ENCODE results near the gene FOXQ1. TPM values are rescaled to one million over a fixed set of nuclear protein-coding genes. Genes with fewer than 3 reads are reported as not detected.

The FOXQ1 gene
- total and polyA plus RNA-seq, 2 of the 13 experiments (the other 11 are each of a cell fraction or from before 2014, with no cell fraction given): 35.2 to 39.8 TPM

DNA sequence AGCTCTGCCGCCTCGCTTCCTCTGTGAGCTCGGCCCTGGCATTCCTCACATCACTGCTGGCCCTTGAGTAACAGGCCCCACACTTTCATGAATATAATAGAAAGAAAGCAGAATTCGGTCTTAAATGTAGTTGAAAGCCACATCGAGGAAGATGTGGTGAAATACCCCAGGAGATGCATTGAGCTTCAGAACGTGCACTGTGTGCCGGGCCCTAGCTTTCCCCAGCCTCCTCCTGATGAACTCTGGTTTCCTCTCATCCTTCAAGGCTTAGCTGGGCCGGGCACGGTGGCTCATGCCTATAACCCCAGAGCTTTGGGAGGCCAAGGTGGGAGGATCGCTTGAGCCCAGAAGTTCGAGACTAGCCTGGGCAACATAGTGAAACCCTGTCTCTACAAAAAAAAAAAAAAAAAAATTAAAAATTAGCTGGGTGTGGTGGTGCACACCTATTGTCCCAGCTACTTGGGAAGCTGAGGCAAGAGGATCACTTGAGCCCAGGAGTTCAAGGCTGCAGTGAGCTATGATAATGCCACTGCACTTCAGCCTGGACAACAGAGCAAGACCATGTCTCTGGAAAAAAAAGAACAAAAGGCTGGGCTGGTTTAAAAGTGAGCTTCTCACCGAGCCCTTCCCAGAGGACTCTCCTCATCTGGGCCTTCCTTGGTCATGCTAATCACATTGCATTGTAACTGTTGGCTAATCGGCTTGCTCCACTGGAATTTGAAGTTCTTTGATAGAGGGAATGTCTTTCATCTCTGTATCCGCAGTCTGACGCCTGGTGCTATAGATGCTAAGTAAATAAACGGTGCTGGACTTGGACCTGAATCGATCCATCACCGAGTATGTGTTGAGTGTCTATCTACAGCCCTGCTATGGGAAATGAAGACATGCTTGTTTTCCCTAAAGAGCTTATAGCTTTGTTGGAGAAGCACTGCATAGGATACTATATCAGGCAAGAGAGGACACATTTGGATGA is 43.8 kb upstream of the FOXQ1 start (continued):
- TF ChIP-seq, protein P1, sequence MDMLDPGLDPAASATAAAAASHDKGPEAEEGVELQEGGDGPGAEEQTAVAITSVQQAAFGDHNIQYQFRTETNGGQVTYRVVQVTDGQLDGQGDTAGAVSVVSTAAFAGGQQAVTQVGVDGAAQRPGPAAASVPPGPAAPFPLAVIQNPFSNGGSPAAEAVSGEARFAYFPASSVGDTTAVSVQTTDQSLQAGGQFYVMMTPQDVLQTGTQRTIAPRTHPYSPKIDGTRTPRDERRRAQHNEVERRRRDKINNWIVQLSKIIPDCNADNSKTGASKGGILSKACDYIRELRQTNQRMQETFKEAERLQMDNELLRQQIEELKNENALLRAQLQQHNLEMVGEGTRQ (IDR thresholded peaks at IDR 0.05; ENCODE audit: low read depth, low read length): no peak
- TF ChIP-seq, protein P1 (CRISPR knock-in tag; IDR thresholded peaks at IDR 0.05; ENCODE audit: borderline replicate concordance): no peak
- no peak for TF ChIP-seq PCBP2 (optimal IDR thresholded peaks at IDR 0.05; ENCODE audit: low read depth, low read length, poor library complexity, severe bottlenecking)
- TF ChIP-seq ZNF501 (CRISPR knock-in tag; IDR thresholded peaks at IDR 0.05): peak; percentile 83
- TF ChIP-seq AKAP8 (CRISPR knock-in tag; IDR thresholded peaks at IDR 0.05): peak; percentile 97
- TF ChIP-seq ZNF350 (CRISPR knock-in tag; IDR thresholded peaks at IDR 0.05; ENCODE audit: borderline replicate concordance, low read depth): peak; percentile 57; the same call in 1 of the 2 replicates
- TF ChIP-seq CEBPB (IDR thresholded peaks at IDR 0.05; ENCODE audit: borderline replicate concordance, low read depth, low read length): peak; percentile 97
- TF ChIP-seq, protein P2, sequence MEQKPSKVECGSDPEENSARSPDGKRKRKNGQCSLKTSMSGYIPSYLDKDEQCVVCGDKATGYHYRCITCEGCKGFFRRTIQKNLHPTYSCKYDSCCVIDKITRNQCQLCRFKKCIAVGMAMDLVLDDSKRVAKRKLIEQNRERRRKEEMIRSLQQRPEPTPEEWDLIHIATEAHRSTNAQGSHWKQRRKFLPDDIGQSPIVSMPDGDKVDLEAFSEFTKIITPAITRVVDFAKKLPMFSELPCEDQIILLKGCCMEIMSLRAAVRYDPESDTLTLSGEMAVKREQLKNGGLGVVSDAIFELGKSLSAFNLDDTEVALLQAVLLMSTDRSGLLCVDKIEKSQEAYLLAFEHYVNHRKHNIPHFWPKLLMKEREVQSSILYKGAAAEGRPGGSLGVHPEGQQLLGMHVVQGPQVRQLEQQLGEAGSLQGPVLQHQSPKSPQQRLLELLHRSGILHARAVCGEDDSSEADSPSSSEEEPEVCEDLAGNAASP (CRISPR knock-in tag; IDR thresholded peaks at IDR 0.05; ENCODE audit: borderline replicate concordance): peak; percentile 96
- TF ChIP-seq PHF8 (CRISPR knock-in tag; IDR thresholded peaks at IDR 0.05): peak; percentile 58
- peak; percentile 87; the same call in 1 of the 2 replicates for TF ChIP-seq ZNF230 (CRISPR knock-in tag; IDR thresholded peaks at IDR 0.05)
- TF ChIP-seq, protein P3, sequence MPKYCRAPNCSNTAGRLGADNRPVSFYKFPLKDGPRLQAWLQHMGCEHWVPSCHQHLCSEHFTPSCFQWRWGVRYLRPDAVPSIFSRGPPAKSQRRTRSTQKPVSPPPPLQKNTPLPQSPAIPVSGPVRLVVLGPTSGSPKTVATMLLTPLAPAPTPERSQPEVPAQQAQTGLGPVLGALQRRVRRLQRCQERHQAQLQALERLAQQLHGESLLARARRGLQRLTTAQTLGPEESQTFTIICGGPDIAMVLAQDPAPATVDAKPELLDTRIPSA (CRISPR knock-in tag; IDR thresholded peaks at IDR 0.05; ENCODE audit: borderline replicate concordance): no peak; the same call in 1 of the 2 replicates
- TF ChIP-seq, protein P4, sequence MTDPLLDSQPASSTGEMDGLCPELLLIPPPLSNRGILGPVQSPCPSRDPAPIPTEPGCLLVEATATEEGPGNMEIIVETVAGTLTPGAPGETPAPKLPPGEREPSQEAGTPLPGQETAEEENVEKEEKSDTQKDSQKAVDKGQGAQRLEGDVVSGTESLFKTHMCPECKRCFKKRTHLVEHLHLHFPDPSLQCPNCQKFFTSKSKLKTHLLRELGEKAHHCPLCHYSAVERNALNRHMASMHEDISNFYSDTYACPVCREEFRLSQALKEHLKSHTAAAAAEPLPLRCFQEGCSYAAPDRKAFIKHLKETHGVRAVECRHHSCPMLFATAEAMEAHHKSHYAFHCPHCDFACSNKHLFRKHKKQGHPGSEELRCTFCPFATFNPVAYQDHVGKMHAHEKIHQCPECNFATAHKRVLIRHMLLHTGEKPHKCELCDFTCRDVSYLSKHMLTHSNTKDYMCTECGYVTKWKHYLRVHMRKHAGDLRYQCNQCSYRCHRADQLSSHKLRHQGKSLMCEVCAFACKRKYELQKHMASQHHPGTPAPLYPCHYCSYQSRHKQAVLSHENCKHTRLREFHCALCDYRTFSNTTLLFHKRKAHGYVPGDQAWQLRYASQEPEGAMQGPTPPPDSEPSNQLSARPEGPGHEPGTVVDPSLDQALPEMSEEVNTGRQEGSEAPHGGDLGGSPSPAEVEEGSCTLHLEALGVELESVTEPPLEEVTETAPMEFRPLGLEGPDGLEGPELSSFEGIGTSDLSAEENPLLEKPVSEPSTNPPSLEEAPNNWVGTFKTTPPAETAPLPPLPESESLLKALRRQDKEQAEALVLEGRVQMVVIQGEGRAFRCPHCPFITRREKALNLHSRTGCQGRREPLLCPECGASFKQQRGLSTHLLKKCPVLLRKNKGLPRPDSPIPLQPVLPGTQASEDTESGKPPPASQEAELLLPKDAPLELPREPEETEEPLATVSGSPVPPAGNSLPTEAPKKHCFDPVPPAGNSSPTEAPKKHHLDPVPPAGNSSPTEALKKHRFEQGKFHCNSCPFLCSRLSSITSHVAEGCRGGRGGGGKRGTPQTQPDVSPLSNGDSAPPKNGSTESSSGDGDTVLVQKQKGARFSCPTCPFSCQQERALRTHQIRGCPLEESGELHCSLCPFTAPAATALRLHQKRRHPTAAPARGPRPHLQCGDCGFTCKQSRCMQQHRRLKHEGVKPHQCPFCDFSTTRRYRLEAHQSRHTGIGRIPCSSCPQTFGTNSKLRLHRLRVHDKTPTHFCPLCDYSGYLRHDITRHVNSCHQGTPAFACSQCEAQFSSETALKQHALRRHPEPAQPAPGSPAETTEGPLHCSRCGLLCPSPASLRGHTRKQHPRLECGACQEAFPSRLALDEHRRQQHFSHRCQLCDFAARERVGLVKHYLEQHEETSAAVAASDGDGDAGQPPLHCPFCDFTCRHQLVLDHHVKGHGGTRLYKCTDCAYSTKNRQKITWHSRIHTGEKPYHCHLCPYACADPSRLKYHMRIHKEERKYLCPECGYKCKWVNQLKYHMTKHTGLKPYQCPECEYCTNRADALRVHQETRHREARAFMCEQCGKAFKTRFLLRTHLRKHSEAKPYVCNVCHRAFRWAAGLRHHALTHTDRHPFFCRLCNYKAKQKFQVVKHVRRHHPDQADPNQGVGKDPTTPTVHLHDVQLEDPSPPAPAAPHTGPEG (CRISPR knock-in tag; IDR thresholded peaks at IDR 0.05): peak; percentile 90
- TF ChIP-seq FOSL2 (CRISPR knock-in tag; IDR thresholded peaks at IDR 0.05): peak; percentile 97
- no peak for TF ChIP-seq IKZF1 (IDR thresholded peaks at IDR 0.05)
- TF ChIP-seq BORCS8-MEF2B (CRISPR knock-in tag; IDR thresholded peaks at IDR 0.05): peak; percentile 73
- TF ChIP-seq CAMTA2 (CRISPR knock-in tag; IDR thresholded peaks at IDR 0.05; ENCODE audit: borderline replicate concordance): peak; percentile 28; the same call in 1 of the 2 replicates
- peak; percentile 98 for TF ChIP-seq SALL2 (CRISPR knock-in tag; IDR thresholded peaks at IDR 0.05)
- 0 out of 2 replicates have a peak, but pooled peaks have one; percentile 10 for TF ChIP-seq ELF4 (CRISPR knock-in tag; IDR thresholded peaks at IDR 0.05; ENCODE audit: borderline replicate concordance)
- peak; percentile 89 for TF ChIP-seq KDM1A (CRISPR knock-in tag; IDR thresholded peaks at IDR 0.05)
